Esophagus muscularis mucosa (tissue), 4 donors: ENCODE results near the gene ABR. TPM values are rescaled to one million over a fixed set of nuclear protein-coding genes. Genes with fewer than 3 reads are reported as not detected.

ENCODE experiments used
- DNase-seq: peaks from one replicate; pipeline ENCODE4 v3.0.0-alpha.2; 2017; ENCODE audit errors: extremely low spot score
- H3K27ac ChIP-seq, 4 donors: fragments of 200-600 bp; sonication (generic); replicated peaks in 1 of 4; 1 replicate in 3 of 4; 2 replicates in 1 of 4; pipeline ENCODE4 v1.5.1; 2016 to 2019; ENCODE audit warnings: mild to moderate bottlenecking in 1 of 4
- H3K27me3 ChIP-seq, 4 donors: fragments of 200-600 bp; sonication (generic); one replicate each; pipeline versions ENCODE4 v1.5.1 to v1.6.0; 2016 to 2019
- H3K36me3 ChIP-seq, 4 donors: fragments of 200-600 bp; sonication (generic); one replicate each; pipeline ENCODE4 v1.5.1; 2016 to 2019
- H3K4me1 ChIP-seq, 4 donors: fragments of 200-600 bp; sonication (generic); one replicate each; pipeline ENCODE4 v1.5.1; 2016 to 2019
- H3K4me3 ChIP-seq, 4 donors: fragments of 200-600 bp; sonication (generic); 1 replicate in 2 of 4; 2 replicates in 2 of 4; pipeline ENCODE4 v1.5.1; 2016 to 2019; ENCODE audit warnings: mild to moderate bottlenecking in 4 of 4, moderate library complexity in 1 of 4
- H3K9me3 ChIP-seq, 4 donors: fragments of 200-600 bp; sonication (generic); 1 replicate in 3 of 4; 2 replicates in 1 of 4; pipeline ENCODE4 v1.5.1; 2016 to 2019
- CTCF ChIP-seq, 3 experiments: fragments of 200-600 bp in 2 of 3; fragments of 450-650 bp in 1 of 3; sonication (generic) in 2 of 3; IDR thresholded peaks; one replicate each; pipeline ENCODE4 v1.5.1; 2017 to 2019; ENCODE audit warnings: antibody characterized with exemption in 3 of 3, mild to moderate bottlenecking in 2 of 3, moderate library complexity in 1 of 3
- EP300 ChIP-seq: sonication (generic); formaldehyde crosslinking; IDR thresholded peaks from one replicate; pipeline ENCODE4 v1.6.1; 2017; ENCODE audit warnings: antibody characterized with exemption
- POLR2A ChIP-seq: fragments of 450-650 bp; IDR thresholded peaks from one replicate; pipeline ENCODE4 v1.6.1; 2017; ENCODE audit warnings: antibody characterized with exemption, moderate library complexity, mild to moderate bottlenecking, low read depth
- POLR2AphosphoS5 ChIP-seq, 2 donors: sonication (generic); formaldehyde crosslinking; IDR thresholded peaks; one replicate each; pipeline ENCODE4 v1.6.1; 2017; ENCODE audit warnings: antibody characterized with exemption in 2 of 2
- WGBS: methylation state at CpG from one replicate; pipeline ENCODE4 v1.1.5; 2018; 5-methylcytosine and 5-hydroxymethylcytosine counted together
- intact Hi-C: fragments of 100-400 bp; cut with DNase I; formaldehyde crosslinking; loops from one replicate; pipeline ENCODE4 v1.15.1; 2023
- total RNA-seq, 4 donors: library from RNA; depleted of rRNA; stranded (reverse); fragments of >200 nt; gene quantifications; one replicate each; pipeline versions ENCODE4 v1.1.0 to v1.2.1, GENCODE V29; 2016

Gene ABR
- total RNA-seq, 4 donors from 2014 or later: 98.4 to 142 (median 114) TPM

- H3K27ac ChIP-seq: no peak overlapping the region
- H3K4me1 ChIP-seq: peaks cover 13 to 21% (median 18%) of the 10 kb centered on the region in 4 donors
- DNase-seq: no peak
- intact Hi-C loops: no loop called here
- H3K9me3 ChIP-seq: no peaks in the 10 kb centered on the region
- WGBS: 94% methylated on average over 13 of the region's 13 CpGs
- H3K27me3 ChIP-seq: no peaks in the 10 kb centered on the region
- no peak overlapping the region for H3K4me3 ChIP-seq
- peaks cover 0 to 15% (median 13%) of the 10 kb centered on the region in 4 donors for H3K36me3 ChIP-seq
- TF ChIP-seq CTCF (IDR thresholded peaks at IDR 0.05): no peak
Observed at GRCh38 chr17:1149869-1150268, 29.9 kb downstream of the ABR start.

DNA sequence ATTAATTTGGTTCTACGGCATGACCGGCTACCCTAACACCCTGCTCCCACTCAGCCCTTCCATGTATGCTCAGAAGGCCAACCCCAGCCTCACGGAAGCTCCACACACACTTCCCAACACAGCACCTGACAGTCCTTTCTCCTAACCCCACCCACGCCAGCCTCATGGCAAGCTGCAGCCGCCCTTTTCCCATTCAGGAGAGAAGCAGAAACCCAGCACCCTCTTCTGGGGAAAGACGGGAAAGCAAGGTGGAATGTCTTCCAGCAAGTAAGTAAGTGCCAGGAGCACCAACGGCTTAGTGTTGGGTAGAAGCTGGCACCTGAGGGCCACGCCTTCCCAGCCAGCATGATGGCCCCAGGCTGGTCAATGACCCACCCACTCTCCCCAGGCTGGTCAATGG is 32.1 kb downstream of the ABR start:
- no peak overlapping the region for H3K4me3 ChIP-seq
- H3K4me1 ChIP-seq: peaks cover 7 to 18% (median 10%) of the 10 kb centered on the region in 4 donors
- H3K9me3 ChIP-seq: no peaks in the 10 kb centered on the region
- WGBS: 68% methylated on average over 8 of the region's 8 CpGs
- no peaks in the 10 kb centered on the region for H3K27me3 ChIP-seq
- no peak for DNase-seq
- no peak for TF ChIP-seq POLR2AphosphoS5 (IDR thresholded peaks at IDR 0.05)
- TF ChIP-seq EP300: no peak
- no peak for TF ChIP-seq POLR2A
- peak; percentile 40 to 62 (median 58) for TF ChIP-seq CTCF (IDR thresholded peaks at IDR 0.05)
- H3K36me3 ChIP-seq: peaks cover 0 to 15% (median 13%) of the 10 kb centered on the region in 4 donors
- no peak overlapping the region for H3K27ac ChIP-seq
- intact Hi-C loops: no loop called here

DNA sequence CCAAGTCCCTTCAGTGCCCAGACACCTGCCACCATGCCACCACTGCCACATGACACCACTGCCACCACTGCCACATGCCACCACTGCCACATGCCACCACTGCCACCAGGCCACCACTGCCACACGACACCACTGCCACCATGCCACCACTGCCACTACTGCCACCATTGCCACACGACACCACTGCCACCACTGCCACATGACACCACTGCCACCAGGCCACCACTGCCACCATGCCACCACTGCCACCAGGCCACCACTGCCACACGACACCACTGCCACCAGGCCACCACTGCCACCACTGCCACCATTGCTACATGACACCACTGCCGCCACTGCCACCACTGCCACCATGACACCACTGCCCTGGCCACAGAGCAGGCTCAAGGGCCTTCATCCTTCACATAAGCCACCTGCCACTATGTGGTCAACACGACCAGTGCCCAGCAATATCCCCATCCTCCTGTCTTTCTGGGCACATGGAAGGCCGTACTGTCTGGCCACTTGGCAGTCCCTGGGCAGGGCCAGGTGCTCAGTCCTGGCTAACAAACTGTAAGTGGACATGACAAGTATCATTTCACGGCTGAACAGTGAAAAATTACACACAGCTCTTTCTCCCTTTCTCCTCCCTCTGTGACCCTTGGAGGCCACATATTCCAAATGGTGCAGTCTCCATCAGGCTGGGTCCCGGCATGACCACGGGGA is 33.1 kb downstream of the ABR start:
- H3K27me3 ChIP-seq: no peaks in the 10 kb centered on the region
- H3K36me3 ChIP-seq: peaks cover 0 to 15% (median 13%) of the 10 kb centered on the region in 4 donors
- peaks cover 7 to 18% (median 10%) of the 10 kb centered on the region in 4 donors for H3K4me1 ChIP-seq
- intact Hi-C loops: no loop called here
- H3K4me3 ChIP-seq: no peak overlapping the region
- TF ChIP-seq EP300 (no peak), POLR2A (no peak), CTCF (IDR thresholded peaks at IDR 0.05) (no peak), POLR2AphosphoS5 (IDR thresholded peaks at IDR 0.05) (no peak)
- WGBS: 88% methylated on average over 9 of the region's 9 CpGs
- no peak for DNase-seq
- H3K9me3 ChIP-seq: no peaks in the 10 kb centered on the region
- H3K27ac ChIP-seq: no peak overlapping the region

- Histone ChIP-seq H3K27me3 (no peaks in the 10 kb centered on the region), H3K9me3 (no peaks in the 10 kb centered on the region), H3K4me3 (no peak overlapping the region), H3K4me1 (peaks cover 4 to 15% (median 10%) of the 10 kb centered on the region in 4 donors), H3K36me3 (peaks cover 0 to 14% (median 9%) of the 10 kb centered on the region in 4 donors), H3K27ac (no peak overlapping the region)
- no peak for DNase-seq
- intact Hi-C loops: no loop called here
- TF ChIP-seq POLR2AphosphoS5 (IDR thresholded peaks at IDR 0.05): no peak
- no peak for TF ChIP-seq EP300
- no peak for TF ChIP-seq POLR2A
- no peak for TF ChIP-seq CTCF (IDR thresholded peaks at IDR 0.05)
- WGBS: 87% methylated on average over 14 of the region's 14 CpGs
Observed at GRCh38 chr17:1145311-1145986, 34.3 kb downstream of the ABR start.
